RCC 7860 (cell line): ENCODE data around the gene FKRP.
"Not testable (repeated sequence)": the region's sequence is repeated elsewhere in the genome, so short reads cannot be mapped to it uniquely, and the experiment has no call there.

ENCODE experiments used
- DNase-seq: peaks from one replicate; pipeline ENCODE4 v3.0.0-alpha.2; 2015; ENCODE audit warnings: low spot score
- FAIRE-seq: peaks from 2 replicates; lab custom pipeline; 2012; peaks lifted over from hg19 to GRCh38; lab: Jason Lieb, UNC

Gene FKRP, protein sequence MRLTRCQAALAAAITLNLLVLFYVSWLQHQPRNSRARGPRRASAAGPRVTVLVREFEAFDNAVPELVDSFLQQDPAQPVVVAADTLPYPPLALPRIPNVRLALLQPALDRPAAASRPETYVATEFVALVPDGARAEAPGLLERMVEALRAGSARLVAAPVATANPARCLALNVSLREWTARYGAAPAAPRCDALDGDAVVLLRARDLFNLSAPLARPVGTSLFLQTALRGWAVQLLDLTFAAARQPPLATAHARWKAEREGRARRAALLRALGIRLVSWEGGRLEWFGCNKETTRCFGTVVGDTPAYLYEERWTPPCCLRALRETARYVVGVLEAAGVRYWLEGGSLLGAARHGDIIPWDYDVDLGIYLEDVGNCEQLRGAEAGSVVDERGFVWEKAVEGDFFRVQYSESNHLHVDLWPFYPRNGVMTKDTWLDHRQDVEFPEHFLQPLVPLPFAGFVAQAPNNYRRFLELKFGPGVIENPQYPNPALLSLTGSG

DNA sequence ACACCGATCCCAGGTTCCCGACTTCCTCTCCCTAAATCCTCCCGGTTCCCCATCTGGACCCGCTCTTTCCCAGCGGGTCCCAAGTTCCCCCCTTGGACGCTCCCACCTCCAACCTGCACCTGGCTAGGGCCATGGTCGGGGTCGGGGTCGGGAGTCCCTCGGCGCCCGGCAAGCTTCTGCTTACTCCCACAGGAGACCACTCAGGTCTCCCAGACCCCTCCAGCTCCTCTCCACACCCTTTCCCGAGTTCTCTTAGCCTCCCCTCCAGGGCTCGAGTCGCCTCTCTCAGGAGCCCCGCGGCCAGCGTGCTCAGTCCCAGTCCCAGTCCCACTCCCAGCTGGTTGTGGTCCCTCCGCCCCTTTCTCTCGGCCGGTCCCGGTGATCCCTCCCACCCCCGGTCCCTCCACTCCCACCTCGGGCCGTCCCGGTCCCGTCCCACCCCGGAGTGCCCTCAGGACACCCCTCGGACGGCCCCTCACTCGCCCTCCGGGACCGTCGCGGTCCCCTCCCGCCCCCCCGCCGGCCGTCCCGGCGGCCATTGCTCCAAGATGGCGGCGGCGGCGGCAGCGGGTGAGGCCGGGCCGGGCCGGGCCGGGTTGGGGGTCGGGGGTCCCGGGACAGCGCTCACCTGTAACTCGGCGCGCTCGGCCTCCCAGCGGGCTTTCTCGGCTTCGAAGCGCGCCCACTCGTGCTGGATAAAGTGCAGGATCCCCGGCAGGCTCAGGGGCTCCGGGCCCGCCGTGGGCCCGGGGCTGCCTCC, at the start of gene FKRP:
TSS of gene FKRP (plus strand) at position 537 of the 760 bp plus-strand sequence. CDS start 9,394 bp downstream, outside the sequence.
- FAIRE-seq (no peak), DNase-seq (no peak)

DNA sequence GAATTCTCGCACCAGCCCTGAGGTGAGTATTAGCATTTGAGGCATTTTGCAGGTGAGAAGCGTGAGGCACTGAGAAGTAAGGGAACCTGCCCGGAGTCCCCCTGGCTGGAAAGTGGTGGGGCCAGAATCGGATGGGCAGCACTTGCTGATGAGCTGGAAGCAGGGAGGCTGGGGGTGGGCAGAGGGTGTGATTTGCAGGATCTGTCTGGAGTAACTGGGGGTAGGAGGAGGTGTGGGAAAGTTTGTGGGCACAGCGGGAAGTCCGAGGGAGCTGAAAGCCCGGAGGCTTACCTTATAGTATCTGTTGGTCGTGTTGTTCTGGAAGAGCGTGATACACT, 49.0 kb upstream of the FKRP start:
- FAIRE-seq (no peak), DNase-seq (no peak)

DNA sequence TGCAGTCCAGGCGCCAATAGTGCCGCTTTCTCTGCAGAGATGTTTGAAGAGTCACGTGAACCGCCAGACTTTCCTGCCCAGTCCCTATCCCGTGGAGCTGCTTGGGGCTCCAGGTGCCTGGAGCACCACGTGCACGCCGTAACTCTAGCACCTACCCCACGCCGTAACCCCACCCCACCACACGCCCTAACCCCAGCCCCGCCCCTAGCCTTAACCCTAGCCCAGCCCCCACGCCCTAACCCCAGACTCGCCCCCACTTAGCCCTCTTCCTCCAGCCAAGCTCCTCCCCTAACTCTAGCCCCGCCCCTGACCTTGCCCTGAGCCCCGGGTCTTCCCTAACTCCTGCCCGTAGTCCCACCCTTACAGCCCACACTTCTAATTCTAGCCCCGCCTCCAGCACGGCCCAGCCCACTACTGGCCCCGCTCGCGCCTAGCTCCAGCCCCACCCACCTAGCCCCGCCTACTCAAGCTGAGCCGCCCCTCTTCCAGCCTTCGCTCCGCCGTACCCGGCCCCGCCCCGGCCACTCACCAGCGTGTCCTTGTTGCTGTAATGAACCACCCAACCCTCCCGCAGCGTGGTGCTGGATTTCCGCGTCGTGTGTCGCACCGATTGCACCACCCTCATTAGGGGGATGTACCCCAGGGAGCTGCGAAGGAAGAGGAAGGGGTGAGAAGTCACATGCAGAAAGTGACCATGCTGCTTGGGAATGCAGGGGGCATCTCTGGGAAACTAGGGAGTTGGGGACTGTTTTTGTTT, 48.5 kb upstream of the FKRP start:
- no peak for FAIRE-seq
- DNase-seq = no peak

DNA sequence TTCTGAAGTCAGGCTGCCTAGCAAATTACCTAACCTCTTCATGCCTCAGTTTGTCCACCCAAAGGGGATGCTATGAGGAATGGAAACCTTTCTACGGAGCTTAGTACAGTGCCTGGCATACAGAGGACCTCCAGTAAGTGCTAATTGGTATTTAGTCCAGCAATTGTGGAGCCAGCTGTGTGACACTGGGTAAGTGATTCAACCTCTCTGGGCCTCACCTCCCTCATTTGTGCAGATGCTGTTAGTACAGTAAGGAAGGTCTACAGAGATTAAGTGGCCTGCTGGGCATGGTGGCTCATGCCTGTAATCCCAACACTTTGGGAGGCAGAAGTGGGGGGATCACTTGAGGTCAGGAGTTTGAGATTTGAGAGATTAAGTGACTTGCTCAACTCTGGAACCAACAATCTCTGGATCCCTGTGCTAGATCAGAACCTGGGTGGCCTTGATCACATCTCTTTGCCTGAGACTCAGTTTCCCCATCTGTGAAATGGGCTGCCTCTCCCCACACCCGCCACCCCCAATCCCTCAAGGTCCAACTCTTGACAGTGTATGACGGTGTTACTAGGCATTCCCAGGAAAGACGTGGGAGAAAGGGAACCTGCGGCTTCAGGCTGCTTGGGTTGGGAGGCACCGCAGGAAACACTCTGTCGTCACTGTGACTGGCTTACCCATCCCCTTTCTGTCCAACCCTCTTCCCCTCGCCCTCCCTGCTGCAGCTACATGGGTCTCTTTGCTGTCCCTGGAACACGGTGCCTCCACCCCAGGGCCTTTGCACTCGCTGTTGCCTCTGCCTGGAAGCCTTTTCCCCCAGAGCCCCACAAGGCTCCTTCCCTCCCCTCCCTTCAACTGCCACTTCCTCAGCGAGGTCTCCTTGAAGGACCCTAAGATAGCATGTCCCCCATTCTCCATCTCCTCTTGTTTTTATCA, 47.2 kb upstream of the FKRP start:
- no peak for FAIRE-seq
- no peak for DNase-seq

DNA sequence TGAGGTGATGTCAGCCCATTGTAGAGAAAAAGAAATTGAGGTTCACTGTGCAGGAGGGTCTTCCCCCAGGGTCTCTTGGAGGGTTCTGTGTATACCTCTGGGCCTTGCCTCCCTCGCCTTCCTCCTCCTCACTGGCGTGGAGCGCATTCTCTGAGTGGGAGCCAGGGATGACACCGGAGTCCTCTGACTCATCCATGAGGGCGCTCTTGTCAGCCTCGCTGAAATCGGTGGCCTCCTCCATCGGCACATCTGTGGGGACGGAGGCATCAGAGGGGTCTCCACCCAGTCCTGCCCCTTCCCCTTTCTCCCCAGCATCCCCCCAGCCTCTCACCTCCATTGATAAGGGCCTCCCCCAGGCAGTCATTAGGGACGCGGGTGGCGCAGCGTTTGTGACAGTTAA, 45.2 kb upstream of the FKRP start:
- DNase-seq (no peak), FAIRE-seq (no peak)

DNA sequence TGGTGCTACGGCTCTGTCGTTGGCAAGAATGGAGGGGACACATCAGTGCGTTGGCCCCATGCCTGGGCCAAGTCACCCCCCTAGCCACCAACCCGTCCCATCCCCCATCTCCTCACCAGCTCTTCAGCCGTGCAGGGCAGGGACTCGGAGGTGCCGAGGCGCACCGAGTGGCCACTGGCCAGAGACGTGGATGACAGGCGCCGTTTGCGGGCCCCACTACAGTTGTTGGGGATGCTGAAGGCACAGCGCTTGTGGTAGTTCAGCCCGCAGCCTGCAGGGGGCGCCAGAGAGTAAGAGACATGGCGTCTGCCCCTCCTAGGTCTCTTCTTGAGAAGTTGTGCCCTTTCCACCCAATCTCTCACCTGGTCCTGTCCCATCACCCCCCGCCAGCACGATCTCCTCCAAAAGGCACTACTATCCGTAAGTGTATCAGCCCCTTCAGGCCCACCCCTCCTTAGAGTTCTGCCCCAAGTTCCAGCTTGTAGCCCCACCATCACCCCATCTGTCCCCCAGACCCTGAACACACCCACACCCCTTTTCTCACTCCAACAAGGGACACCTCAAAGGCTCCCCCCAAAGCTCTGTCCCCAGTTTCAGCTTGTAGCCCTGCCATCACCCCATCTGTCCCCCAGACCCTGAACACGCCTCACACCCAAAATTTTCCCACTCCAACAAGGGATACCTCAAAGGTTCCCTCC, 41.3 kb upstream of the FKRP start:
- DNase-seq (peak; percentile 20), FAIRE-seq (no peak)

DNA sequence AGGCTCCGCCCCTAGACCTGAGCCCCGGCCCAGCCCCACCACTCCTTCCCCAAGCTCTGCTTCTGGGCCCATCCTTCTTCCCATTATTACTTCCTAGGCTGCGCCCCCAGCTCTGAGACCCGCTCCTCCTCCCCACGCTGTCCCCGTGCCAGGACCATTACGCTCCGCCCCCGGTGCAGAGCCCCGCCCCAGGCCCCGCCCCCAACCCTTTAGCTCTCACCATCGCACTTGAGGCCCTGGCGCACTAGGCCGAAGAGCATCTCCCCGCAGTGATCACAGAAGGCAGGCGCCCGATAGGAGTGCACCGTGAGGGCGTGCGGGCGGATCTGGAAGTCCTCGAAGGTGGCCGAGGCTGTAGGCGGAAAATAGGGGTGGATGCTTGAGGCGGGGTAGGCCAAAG, 35.2 kb upstream of the FKRP start:
- DNase-seq (no peak), FAIRE-seq (no peak)

DNA sequence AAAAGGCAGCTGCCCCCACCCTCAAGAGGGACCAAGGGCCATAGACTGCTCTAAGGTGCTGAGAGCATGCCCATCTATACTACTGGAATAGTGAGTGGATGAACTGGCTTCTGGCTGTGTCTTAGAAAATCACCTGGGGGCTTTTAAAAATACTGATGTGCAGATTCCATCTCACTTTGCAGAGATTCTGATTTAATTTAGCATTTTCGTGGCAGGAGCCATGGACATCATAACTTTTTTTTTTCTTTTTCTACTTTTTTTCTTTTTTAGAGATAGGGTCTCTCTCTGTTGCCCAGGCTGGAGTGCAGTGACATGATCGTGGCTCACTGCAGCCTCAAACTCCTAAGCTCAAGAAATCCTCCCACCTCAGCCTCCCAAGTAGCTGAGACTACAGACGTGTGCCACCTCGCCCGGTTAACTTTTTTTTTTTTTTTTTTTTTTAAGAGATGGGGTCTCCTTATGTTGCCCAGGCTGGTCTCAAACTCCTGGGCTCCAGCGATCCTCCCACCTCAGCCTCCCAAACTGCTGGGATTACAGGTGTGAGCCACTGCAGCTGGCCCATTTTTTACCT, 33.0 kb upstream of the FKRP start:
- not testable (repeated sequence) for FAIRE-seq, DNase-seq

DNA sequence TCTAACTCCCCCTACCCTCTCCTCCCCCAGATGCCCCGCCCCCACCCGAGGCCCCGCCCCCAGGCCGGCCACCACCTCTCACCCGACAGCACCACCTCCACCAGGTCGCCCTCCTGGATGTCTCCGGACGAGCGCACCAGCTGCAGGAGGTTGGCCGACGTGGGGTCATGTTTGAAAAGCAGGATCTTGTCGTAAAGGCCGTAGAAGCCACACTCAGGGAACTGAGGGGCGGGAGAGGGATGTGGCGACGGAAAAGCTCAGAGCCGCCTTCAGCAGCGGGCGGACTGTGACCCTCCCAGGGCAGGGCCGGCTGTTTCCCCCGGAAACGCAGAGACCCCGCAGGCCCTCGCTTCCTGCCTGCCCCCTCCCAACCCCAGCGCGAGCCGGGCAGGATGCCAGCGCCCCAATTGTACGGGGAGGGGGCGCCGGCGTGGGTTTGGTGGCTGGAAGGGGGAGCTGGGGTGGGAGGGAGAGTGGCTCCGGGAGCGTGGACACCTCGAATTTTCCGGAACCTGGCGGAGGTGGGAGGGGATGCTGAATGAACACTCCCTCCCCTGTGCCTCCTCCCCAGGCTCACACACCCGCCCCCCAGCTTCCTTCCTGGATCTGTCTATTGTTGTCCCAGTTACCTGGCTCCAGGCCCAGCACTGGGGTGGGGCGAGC, 31.9 kb upstream of the FKRP start:
- DNase-seq (peak; percentile 59), FAIRE-seq (no peak)

DNA sequence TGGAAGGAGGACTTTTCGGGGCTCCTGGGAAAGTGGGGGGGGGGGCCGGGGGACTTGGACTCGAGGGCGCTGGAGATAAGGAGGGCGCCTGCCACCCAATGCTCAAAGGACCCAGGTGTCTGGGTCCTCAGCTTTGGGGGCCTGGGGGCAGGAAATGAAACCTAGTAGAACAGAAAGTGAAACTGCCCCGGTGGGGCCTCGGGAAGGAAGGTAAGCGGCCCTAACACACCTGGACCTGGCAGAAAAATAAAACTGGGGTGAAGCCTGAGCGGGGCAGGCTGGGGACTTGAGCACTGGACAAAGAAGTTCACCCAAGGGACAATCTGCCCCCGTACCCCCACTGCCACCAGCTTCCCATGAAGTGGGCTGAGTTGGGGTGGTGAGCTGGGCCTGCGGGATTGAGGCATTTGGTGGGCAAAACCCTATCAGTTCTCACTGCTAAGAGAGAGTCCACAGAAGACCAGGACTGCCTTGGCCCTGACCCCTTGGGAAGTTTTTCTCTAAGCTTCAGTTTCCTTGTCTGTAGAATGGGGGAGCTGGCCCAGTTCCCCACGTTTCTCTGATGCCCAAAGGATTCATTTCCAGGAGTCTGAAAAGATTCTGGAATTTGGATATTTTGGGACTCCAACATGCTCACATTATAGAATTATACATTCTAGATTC, 31.3 kb upstream of the FKRP start:
- FAIRE-seq = no peak

DNA sequence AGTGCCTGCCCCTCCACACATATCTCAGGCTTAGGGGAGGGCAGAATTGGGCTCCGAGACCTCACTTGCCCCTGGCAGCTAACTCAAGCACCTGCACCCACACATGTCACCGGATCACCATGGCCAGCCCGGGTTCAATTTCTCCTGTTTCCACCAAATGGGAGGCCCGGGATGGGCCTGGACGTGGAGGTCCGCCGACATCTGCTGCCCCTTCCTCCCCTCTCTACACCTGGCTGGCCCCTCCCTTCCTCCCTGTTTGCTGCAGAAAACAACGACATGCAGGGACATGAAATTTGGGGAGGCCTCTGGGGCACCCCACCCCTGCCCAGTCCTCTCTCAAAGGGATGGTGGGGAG, 30.3 kb upstream of the FKRP start:
- FAIRE-seq (no peak), DNase-seq (no peak)

More for the DNA sequence above, 31.3 kb upstream of the FKRP start:
- no peak for DNase-seq

DNA sequence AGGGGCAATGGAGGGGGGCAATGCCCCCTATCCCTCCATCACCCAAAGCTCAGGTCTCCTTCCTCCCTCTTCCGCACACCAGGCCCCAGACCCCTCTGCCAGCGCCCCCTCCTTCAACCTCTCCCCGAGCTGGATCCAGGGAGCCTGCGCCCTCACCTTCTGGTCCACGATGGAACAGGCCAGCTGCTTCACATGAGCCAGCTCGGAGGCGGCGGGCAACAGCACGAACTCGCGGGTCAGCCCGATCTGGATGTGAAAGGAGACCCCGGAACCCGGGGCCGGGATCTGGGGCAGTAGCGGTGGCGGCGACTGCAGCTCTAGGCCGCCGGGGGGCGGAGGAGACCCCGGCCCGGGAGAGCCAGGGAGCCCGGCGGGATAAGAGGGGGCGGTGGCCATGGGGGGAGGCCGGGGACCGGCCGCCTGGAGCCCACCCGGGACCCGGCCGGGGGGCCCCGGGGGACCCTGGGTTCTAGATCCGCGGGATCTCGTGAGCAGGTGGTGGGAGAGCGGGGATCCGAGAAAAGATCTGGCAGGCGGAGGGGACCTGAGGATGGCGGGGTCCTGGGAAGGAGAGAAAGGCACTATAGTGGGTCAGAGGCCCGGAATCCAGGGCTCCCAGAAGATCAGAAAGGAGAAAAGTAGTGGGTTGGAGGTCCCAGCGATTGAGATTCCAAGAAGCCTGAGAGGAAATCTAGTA, 29.7 kb upstream of the FKRP start:
- no peak for FAIRE-seq
- no peak for DNase-seq

DNA sequence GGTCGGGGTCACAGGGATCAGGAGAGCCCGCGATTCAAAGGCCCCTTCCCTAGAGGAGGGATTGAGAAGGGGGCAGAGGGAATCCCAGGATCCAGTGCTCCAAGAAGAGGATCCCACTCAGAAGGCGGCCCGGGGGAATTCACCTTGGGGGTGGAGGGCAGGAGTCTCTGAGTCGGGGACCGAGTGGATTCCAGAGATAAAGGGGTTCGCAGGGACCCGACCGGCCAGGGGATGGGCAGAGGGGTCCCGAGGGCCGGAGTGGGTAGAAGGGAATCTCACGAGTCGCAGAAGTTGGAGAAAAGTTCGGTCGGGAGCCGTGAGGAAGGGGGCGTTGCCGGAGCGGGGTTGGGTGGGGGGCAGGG, 29.2 kb upstream of the FKRP start:
- FAIRE-seq (no peak), DNase-seq (no peak)

DNA sequence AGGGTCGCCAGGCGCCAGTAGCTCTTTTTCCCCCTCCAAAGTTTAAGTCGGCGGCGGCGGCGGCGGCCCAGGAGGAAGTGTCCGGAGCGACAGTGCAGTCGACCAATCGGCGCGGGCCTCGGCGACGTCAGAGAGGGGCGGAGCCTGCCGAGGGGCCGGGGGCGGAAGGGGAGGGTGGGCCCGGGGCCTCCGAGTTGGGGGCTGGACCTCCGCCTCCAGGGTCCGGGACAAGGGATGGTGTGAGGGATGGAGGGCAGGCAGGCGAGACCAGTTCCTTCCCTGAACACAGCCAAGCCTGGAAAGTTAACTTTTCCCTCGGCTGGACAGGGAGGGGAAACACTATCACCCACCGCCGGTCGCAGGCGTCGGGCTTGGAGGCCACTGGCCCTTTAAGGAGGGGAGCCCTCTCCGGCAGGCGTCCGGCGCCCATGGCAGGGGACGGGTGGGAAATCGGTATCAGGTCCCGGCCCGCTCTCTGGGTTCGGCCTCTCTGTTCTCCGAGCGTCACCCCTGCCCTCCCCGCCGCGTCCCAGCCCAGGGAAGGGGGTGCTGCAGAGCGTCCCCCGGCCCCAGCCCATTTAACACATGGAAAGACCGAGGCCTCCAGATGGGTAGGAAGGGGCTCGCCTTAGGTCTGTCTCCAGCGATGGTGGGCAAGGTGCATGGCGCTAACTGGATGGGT, 28.7 kb upstream of the FKRP start, which contains the start of gene PRKD2:
TSS of gene PRKD2 (minus strand) at position 81 of the 682 bp plus-strand sequence. CDS start 744 bp downstream, outside the sequence.
- FAIRE-seq = no peak
- DNase-seq = peak; percentile 47

DNA sequence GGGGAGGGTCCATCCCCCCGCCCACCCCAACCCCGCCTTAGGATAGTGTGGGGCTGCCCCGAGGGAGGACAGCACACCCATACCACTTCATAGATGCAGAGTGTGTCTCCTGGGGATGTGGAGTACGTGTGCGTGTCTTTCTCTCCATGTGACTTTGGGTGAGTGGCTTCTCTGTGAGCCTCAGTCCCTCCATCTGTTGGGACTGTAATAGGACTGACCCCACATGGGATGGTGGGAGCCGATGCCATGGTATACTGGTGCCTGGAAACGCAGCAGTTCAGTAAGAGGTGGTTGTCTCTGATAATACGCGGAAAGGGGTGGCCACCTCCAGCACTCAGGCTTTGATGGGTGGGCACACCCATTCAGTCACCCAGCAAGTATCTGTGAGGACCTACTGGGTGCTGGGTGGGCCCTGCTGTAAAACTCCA, 28.1 kb upstream of the FKRP start:
- DNase-seq (no peak), FAIRE-seq (no peak)

DNA sequence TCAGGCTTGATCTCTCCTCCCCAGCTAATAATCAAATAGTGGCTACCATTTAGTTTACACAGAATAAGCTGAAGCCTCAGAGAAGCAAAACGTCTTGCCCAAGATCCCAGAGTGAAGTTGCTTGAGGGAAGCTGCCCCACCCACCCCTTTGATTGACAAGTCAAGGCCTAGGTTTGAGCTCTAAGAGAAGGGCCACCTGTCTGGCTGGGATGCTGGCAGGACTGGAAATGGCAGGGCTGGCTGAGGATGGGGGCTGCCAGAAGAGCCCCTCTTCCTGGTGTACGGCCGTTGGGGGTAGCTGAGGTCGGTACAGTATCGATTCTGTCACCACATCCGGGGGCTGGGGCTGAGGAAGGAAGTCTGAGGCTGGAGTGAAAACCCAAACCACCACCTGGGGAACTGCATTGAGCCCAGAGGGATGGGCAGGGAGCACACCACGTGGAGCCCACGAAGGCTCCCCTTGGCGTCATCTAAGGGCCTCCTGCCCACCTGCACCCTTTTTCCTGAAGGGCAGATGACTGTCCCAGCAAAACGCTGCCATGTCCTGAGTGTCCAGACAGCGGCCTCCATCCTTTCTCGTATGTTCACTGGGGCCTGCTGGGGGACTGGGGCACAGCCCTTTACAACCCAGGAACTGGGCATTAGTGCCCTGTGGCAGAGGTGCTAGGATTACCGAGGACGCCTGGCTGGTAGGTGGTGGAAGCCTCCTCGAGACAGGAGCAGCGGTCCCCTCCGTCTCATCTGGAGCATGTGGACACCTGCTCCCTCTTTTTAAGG, 27.5 kb upstream of the FKRP start:
- FAIRE-seq (no peak), DNase-seq (no peak)
